NCI-H510A (cell line): Measurements from ENCODE around the gene SEMA5A.

Source experiments
- DNase-seq: peaks from one replicate; lab custom pipeline; 2025; lab: John Stamatoyannopoulos, UW

Gene SEMA5A

DNA sequence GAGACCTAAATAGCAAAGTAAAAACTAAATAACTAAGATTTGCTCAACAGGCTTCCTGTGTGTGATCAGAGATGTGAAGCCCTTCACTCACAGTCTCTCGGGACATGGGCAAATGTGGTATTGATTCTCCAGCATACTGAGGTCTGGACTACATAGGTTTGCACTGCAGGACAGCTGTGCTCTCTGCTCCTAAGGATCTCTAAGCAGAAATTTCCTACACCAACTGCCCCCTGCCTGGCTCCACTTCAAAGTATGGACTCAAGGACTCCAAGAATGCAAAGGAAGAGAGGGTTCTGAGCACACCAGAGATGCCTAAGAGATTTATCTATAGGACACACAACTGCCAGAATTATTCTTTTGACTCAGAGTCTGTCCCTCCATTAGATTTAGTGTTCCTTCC is 487.2 kb downstream of the SEMA5A start:
- no peak for DNase-seq

DNA sequence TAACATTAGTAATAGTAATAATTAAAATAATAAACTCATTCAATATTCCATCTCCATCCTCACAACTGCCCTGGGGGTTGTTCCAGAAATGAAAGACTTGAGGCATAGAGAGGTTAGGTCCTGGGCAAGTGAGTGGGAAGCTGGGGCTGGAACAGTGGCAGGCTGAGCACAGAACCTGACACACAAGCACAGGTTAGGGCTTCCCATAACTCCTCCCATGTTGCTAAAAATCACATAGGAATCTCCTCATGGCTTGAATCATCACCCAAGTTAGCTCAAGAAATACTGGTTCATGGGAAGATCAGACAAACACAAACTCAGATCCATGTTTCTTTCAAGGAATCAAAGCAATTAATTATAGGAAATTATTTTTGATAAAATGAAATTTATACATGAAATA is 487.7 kb downstream of the SEMA5A start:
- DNase-seq = no peak

DNA sequence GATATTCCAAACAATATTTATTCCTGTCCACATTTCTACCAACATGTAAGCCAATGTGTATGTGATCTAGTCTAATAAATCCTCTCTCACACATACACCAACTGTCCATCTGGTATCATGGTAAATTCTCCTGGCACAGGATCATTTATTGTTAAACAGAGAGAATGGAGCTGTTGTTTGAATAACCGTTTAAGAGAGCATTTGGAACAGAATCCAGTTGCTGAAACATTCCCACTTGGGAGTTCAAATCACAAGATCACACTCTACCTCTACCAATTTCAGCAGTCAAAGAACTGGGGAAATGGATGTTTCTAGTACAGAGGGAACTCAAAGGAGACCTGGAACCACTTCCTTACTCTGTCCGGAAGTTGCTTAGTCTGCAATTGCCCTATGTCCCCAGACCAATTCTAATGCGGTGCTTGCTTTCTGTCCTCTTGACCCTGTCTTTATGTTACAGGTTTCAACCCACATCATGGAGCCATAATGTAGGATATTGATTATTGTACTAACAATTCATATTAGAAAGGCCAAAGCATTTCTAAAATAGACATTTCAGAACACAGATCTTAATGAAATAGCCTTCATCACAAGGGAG is 488.4 kb downstream of the SEMA5A start:
- no peak for DNase-seq

DNA sequence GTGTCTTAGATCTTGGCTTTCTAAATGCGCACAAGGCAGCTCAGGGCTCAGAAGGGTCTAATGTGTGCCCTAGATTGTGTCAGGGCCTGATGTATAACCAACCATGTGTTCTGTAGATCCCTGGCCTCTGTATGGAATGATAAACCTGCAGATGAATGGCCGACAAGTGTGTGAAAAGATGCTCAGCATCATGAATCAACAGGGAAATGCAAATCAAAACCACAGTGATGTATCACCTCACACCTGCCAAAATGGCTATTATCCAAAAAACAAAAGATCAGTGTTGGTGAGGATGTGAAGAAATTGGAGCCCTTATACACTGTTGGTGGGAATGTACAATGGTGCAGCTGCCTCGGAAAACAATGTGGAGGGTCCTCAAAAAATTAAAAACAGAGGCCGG is 489.8 kb downstream of the SEMA5A start:
- DNase-seq = no peak

DNA sequence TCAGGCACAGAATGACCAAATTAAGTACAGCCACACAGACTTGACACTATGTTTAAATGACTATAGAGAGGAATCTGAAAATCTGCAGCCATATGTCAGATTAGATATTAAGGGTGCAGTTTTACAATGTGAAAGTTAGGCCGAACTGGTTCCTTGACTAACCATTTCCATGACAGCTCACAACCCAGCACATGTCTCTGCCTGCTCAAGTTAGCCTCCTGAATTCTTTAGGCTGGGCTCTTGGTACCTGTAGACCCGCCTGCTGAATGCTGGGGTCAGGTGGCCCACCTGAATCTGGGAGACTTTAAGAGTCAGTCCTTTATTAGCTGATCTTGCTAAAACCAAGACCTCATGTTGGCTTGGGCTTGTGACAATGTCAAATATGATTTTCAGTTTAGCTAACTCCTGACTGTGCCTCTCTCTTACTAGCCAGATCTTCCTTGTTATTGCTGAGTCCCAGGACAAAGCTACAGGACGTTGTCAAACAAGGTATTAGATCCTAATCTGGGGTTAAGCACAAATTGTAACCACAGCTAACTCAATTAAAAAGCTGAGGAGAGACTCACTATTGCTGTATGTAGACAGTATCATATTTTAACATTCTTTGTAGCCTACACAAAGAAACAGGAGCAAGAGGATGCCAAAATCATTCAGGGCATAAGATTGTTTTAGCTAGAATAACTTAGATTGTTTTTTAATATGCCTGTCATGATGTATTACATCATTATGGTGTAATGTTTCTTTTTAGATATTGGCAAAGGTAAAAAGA is 490.9 kb downstream of the SEMA5A start:
- no peak for DNase-seq

DNA sequence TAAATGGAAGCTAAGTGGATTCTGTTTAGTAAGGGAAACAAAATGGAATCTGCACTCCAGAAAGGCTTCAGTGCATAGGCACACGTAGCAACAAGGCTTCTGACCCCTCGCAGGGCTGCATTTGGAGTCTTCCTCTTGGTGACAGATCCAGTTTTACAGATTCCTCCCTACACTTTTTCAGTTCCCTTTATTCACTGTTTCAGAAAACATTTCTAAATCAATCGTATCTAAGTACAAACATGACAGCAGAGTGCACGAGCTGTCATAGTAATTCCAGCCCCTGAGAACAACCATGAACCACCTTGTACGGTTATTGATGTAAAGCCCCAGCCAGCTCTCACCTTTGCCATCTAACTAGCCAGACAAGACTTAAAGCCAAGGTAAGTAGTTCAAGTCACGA is 491.6 kb downstream of the SEMA5A start:
- DNase-seq = no peak

DNA sequence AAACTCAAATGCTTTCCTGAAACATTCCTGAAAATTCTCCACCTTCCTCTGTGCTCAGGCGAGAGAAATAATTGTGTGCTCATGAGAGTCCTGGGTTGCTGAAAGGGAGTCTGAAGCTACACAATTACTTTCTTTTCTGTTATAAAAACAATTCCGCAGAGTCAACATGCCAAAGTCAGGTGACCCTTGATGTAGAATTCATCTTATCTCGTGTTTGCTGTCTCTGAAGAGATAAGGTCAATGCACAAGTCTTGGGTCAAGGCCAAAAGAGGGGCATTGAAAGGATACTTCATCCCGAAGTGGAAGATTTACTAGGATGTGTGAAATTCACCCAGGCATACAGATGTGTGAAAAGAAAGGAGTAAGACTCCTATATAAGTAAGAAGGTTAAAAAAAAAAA is 493.5 kb downstream of the SEMA5A start:
- no peak for DNase-seq

DNA sequence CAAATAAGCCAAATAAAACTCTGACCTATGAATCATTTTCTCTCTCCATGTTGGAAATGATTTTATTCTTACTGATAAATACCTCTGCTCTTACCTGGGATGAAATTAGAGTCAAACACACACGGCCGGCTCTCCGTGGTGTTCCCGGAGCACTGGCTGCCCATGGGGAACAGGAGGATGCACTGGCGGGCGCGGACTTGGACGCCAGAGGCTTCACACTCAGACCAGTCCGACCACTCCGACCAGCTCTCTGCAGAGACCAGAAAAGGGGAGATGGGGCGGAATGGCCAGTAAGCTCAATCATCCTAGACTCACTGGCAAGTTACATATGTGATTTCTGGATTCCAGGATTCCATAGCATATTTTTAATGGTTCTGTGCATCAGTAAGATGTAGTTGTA is 494.1 kb downstream of the SEMA5A start:
- DNase-seq = no peak

DNA sequence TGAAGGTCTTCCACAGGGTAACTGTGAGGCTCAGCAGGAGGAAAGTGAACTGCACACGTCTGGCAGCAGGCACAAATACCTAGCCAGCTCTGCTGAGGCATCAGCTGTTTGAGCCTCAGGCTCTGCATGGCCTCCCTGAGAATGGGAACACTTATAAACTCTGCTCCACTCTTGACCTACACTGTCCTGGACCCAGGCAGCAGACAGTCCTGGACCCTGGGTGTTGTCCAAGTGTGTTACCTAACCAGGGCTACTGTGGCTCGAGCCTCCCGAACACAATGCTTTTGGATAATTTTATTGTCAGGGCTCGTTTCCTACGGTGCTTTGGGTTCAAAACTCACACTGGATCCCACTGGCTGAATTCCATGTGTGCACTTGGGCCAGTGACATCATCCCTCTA is 497.9 kb downstream of the SEMA5A start:
- no peak for DNase-seq

DNA sequence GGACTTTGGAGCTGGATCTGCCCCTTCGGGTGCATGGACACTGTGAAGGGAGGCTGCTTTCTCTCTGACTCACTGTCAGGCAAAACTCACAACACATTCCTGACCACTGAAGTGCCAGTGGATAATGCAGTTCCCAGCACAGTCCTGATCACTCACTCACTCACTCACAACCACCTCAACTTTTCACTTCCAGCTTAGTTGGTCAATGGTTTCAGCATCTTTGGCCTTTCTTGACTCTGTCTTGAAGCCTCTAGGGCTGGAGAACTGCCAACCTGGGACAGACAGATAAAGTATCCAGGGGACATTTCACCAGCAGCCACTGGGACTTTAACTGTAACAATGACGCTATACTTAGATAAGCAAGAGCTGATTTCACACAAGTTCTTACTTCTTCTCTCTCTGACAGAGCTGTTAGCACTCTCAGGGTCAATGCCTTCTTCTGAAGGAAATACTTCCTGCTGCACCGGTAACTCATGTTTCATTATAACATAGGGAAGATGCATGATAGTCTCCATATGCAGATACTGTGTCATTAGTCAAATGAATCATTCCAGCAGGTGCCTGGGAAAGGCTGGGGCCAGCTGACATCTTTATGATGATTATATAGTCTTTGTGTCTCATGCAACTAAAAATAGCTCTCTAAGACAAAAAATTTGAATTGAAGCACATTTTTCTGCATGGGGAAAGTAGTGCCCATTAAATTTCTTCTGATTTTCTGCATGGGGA is 499.0 kb downstream of the SEMA5A start:
- no peak for DNase-seq

DNA sequence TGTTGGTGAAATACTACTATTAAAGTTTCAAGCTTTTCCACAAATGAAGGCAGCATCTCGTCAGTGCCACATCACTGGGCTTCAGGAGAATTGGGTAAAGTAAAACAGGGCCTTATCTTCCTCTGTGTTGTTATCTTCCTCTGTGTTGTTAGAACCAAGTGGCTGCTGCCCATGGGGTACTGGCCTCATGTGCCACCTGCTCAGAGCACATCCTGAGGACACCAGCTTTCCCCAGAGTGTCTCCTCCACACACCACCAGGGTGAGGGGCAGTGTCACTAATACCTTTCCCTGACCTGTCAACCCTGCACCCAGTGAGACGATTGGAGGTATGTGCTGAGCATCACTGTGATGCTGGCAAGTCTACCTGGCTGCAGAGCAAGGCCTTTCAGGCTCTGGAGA is 499.9 kb downstream of the SEMA5A start:
- no peak for DNase-seq

DNA sequence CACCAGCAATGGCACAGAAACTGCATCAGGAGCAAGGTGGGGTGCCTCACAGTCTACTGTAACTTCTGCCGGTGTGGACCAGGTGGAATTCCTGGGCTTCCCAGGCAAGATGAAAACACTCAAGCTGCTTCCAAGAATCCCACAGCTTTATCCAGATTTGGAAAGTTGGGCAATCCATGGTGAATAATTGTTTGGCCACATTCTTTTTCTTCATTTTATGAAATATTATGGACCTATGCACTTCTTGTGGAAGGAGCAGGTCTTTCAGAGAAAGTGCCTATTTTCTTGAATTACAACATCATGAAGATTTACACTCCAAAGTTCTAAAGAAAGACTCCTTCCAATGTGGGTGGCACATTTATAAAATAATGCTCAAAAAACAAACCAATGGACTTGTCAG is 503.6 kb downstream of the SEMA5A start:
- no peak for DNase-seq

DNA sequence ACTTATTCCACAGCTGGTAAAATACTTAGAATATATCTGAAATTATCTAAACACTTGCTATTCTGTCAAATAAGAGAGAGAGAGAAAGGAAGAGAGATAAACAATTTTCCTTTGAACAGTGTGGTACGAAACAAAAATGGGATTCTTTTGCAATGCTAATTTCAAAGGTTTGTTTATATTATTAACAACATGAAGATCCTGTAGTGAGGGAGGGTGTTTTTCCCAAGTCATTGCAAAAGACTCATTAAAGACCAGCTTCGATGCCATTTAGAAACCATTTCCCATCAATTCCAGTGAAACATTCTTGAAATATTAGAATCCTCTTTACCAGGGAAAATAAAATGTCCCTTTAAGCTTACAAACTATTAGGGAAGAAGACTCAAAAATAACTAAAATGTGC is 505.4 kb downstream of the SEMA5A start:
- DNase-seq = no peak

DNA sequence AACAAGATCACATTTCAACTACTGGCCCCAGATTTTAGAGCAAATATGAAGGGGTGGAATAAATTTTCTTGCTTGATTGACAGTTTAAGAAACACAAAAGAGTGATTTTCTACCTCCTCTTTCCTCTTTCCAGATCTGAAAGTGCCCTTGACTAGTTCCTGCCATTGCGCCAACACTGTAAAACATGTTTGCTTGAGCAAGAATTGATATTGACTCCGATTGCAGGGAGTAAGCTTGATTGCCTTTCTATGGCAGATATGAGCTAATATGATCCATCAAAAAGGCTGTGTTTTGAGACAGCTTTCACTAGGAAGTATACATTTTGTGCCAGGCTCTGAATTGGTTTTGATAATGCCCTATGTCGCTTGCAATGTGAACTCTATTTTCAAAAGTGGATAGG is 508.8 kb downstream of the SEMA5A start:
- no peak for DNase-seq

DNA sequence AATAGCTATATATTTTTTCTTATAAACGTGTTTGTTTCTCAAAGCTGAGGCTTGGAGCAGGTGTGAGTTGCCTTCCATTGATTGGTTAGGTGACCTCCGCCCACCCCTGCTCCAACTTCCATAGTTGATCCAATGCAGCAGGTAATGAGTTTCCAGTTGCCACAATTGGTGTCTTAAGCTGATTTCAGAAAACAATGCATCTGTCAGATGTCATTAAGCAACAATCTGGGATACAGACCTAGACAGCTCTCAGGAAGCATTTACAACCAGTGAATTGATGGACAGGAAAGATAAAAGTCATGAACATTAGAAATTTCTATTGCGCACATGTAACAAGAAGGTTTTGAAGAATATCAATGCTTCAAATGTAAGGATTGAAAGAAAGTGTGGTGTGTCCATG is 510.5 kb downstream of the SEMA5A start:
- no peak for DNase-seq

DNA sequence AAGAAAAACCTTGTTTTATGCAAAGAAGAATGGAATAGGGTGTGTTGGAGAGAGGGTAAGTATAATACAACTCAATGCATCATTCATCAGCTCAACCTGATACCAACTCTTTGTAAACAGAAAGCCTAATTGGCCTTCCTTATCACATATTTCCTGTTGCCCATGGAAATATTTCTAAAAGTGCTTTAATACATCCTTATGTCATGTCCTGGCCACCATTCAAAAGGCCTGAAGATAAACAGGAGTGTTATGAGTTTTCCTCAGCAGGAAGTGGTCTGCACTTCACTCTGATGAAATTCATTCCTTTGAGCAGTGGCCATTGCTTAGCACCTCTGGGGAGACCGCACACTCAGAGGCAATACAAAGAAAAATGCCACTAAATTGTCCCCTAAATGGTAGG is 511.2 kb downstream of the SEMA5A start:
- DNase-seq = no peak

DNA sequence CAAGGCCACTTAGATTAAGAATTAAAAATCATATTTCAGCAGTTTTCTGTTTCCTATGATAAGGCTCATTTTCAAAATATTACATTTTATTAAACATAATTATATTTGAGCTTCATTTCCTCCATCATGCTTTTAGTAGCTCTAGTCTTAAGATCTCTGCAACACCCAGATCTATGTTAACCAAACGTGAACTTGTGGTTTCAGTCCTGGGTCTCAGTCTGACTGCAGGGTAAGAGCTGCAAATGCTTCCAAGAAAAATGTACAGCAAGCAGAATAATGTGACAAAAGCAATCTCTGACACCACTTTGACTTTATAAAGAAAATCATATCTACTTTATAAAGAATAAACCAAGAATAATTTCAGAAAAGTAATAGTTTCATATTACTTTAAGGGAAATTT is 512.4 kb downstream of the SEMA5A start:
- DNase-seq = no peak

DNA sequence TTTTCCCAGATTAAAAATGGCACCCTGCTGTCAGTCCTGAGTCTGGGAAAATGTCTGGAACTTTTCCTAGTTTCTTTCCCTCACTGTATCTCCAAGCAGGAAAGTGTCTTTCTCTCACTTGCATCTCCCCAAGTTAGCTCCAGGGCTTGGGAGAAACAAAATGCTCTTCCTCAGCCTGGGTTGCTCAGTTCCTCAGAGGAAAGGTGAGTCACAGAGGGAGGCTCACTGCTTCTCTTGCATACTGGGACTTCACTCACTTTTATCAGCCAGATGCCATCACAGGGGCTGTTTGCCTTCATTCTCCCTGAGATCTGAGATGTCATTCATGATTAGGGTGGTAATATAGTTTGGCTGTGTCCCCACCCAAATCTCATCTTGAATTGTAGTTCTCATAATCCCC is 519.9 kb downstream of the SEMA5A start:
- no peak for DNase-seq

DNA sequence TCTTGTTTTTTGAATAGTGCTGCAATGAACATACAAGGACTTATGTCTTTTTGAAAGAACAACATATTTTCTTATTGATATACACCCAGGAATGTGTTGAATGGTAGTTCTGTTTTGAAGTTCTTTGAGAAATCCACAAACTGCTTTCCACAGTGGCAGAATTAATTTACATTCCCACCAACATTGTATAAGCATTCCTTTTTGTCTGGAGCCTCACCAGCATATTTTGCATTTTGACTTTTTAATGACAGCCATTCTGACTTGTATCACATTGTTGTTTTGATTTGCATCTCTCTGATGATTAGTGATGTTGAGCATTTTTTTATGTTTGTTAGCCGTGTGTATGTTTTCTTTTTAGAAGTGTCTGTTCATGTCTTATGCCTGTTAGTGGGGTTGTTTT is 524.9 kb downstream of the SEMA5A start:
- no peak for DNase-seq

DNA sequence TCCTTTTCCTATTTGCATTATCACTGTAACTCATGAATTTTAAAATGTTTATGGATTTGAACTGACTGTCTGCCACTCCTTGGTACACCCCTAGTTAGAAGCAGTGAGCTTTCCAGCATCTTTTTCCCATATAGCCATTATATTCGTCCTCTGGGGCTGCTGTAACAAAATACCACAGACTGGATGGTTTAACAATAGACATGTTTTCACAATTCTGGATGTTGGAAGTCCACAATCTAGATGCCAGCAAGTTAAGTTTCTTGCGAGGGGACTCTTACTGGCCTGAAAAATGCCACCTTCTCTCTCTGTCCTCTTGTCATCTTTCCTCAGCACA is 530.0 kb downstream of the SEMA5A start:
- no peak for DNase-seq

DNA sequence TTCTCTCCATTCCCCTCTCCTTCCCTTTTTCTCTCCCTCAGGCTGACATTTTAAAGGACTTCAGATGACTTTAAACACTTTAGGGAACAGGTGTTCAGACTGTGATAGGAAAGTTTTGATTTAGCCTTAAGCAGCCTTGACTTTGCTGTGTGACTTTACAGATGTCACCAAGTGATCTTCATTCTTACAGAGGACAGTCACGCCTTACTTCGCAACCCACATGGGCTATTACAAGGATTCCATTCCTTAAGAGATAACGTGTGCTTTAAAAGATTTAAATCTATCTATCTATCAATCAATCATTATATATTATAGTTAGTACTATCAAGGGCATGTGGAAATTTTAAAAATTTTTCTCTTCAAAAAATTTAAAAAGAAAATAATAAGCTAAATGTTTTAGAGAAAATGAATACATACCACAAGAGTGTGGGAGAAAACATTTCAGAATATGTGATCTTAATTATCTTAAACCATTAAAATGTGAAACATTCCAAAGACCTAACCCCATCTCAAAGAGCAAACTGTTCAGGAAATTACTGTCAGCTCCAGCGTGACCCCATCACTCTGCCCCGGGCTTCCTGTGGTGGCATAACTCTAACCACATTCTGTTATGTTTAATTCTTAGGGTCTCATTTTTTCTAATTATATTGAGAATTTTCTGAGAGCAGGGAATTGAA is 530.5 kb downstream of the SEMA5A start:
- no peak for DNase-seq

DNA sequence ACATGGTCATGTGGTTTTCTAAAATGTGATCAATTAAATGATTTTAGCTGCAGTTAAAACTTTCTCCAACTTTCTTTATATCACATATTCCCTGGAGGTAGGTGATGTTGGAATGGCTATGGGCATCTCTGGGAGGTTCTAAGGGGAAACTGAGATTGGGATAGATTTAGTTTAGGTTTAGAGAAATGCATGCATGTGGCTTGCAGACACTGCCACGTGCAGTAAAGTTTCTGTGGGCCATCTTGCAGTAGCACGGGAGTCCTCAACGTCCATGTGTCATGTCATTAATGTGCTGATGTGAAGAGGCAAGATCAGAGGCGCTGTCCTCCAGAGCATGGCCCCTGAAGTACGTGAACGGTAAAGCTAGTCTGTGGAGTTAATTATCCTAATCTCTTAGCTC is 532.7 kb downstream of the SEMA5A start:
- no peak for DNase-seq
